Neural progenitor cell (in vitro differentiated cells): ENCODE results near the gene KCNQ1.

Source experiments
- EZH2phosphoT487 ChIP-seq: fragments of 200-600 bp; sonication (generic); IDR thresholded peaks from 2 replicates; pipeline ENCODE4 v1.6.1; 2017; ENCODE audit warnings: antibody characterized with exemption
- TF ChIP-seq, protein P1 (sequence below): fragments of 200-600 bp; sonication (generic); IDR thresholded peaks from 2 replicates; pipeline ENCODE4 v1.5.1; 2017; ENCODE audit warnings: antibody characterized with exemption, mild to moderate bottlenecking

DNA sequence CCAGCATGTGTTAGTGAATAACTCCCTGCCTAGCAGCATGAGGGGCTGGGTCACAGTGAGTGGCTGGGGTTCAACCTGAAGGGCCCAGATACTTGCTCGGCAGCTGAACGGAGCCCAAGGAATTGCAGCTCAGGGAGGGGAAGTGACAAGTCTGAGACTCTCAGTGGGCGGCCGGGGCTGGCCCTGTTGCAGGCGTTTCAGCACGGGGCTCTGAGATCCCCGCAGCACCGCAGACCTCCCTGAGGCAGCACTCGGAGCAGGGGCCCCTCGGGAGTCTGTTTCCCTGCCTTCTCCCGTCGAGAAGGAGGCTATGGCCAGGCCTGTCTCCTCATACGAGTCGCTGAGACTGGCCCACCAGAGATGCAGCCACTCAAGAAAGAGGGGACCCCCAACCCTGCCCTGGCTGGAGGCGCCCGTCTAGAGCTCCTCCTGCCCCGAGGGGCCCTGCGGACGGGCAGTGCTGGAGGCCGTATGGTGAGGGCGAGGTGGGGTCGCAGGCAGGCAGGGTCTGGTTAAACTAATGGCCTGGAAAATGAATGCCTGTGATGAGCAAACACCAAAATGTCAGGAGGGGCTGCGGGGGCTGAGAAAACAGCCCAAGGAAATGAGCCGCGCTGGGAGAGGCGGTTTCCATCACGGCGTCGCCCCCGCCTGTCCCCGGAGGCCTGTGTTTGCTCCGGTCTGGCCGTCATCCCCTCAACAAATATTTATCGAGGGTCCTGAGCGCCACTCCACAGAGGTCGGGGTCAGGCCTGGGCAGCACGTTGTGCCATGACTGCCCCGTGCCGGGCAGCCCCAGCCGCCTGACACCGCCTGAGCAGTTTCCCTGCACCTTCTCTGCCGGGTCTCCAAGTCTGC, 35.0 kb upstream of the KCNQ1 start:
- TF ChIP-seq EZH2phosphoT487, result no peak
- TF ChIP-seq, protein P1, sequence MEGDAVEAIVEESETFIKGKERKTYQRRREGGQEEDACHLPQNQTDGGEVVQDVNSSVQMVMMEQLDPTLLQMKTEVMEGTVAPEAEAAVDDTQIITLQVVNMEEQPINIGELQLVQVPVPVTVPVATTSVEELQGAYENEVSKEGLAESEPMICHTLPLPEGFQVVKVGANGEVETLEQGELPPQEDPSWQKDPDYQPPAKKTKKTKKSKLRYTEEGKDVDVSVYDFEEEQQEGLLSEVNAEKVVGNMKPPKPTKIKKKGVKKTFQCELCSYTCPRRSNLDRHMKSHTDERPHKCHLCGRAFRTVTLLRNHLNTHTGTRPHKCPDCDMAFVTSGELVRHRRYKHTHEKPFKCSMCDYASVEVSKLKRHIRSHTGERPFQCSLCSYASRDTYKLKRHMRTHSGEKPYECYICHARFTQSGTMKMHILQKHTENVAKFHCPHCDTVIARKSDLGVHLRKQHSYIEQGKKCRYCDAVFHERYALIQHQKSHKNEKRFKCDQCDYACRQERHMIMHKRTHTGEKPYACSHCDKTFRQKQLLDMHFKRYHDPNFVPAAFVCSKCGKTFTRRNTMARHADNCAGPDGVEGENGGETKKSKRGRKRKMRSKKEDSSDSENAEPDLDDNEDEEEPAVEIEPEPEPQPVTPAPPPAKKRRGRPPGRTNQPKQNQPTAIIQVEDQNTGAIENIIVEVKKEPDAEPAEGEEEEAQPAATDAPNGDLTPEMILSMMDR, result no peak
